ENCODE measurements around the gene TENM4.

TENM4 gene

DNA sequence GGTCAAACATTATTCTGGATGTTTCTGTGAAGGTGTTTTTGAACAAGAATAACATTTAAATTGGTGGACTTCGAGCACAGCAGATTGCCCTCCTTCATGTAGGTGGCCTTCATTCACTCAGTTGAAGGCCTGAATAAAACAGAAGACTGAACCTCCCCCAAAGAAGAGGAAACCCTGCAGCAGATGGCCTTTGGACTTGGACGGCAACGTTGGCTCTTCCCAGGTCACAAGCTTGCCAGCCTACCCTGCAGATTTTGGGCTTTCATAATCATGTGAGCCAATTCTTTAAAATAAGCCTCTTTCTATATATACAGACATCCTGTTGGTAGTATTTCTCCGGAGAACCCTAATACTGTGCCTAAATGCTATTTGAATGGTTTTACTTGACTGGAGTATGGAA, 434.0 kb downstream of the TENM4 start:
- no peak for TF ChIP-seq SIN3A (IDR thresholded peaks at IDR 0.05; ENCODE audit: borderline replicate concordance, insufficient read depth, low read length)
- TF ChIP-seq POLR2AphosphoS5 (IDR thresholded peaks at IDR 0.05; ENCODE audit: low read depth, low read length), result no peak
- no peak for TF ChIP-seq TAF1 (IDR thresholded peaks at IDR 0.05; ENCODE audit: borderline replicate concordance, insufficient read depth, low read length)
- TF ChIP-seq, protein P1, sequence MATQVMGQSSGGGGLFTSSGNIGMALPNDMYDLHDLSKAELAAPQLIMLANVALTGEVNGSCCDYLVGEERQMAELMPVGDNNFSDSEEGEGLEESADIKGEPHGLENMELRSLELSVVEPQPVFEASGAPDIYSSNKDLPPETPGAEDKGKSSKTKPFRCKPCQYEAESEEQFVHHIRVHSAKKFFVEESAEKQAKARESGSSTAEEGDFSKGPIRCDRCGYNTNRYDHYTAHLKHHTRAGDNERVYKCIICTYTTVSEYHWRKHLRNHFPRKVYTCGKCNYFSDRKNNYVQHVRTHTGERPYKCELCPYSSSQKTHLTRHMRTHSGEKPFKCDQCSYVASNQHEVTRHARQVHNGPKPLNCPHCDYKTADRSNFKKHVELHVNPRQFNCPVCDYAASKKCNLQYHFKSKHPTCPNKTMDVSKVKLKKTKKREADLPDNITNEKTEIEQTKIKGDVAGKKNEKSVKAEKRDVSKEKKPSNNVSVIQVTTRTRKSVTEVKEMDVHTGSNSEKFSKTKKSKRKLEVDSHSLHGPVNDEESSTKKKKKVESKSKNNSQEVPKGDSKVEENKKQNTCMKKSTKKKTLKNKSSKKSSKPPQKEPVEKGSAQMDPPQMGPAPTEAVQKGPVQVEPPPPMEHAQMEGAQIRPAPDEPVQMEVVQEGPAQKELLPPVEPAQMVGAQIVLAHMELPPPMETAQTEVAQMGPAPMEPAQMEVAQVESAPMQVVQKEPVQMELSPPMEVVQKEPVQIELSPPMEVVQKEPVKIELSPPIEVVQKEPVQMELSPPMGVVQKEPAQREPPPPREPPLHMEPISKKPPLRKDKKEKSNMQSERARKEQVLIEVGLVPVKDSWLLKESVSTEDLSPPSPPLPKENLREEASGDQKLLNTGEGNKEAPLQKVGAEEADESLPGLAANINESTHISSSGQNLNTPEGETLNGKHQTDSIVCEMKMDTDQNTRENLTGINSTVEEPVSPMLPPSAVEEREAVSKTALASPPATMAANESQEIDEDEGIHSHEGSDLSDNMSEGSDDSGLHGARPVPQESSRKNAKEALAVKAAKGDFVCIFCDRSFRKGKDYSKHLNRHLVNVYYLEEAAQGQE (IDR thresholded peaks at IDR 0.05; ENCODE audit: insufficient read depth in 1 of 2, low read depth in 2 of 2, low read length in 2 of 2), result no peak
- no peak for TF ChIP-seq FOXP2 (optimal IDR thresholded peaks at IDR 0.05; ENCODE audit: borderline replicate concordance, extremely low read depth, extremely low read length, insufficient read depth)

GRCh38 chr11:78996007-78996406, 444.8 kb downstream of the TENM4 start:
- TF ChIP-seq TAF1 (IDR thresholded peaks at IDR 0.05; ENCODE audit: borderline replicate concordance, insufficient read depth, low read length) (no peak), FOXP2 (optimal IDR thresholded peaks at IDR 0.05; ENCODE audit: borderline replicate concordance, extremely low read depth, extremely low read length, insufficient read depth) (no peak), POLR2AphosphoS5 (IDR thresholded peaks at IDR 0.05; ENCODE audit: low read depth, low read length) (no peak), SIN3A (IDR thresholded peaks at IDR 0.05; ENCODE audit: borderline replicate concordance, insufficient read depth, low read length) (no peak)
- TF ChIP-seq, protein P1 (IDR thresholded peaks at IDR 0.05; ENCODE audit: insufficient read depth in 1 of 2, low read depth in 2 of 2, low read length in 2 of 2), result no peak

- TF ChIP-seq TAF1 (IDR thresholded peaks at IDR 0.05; ENCODE audit: borderline replicate concordance, insufficient read depth, low read length) (no peak), FOXP2 (optimal IDR thresholded peaks at IDR 0.05; ENCODE audit: borderline replicate concordance, extremely low read depth, extremely low read length, insufficient read depth) (no peak), POLR2AphosphoS5 (IDR thresholded peaks at IDR 0.05; ENCODE audit: low read depth, low read length) (no peak), SIN3A (IDR thresholded peaks at IDR 0.05; ENCODE audit: borderline replicate concordance, insufficient read depth, low read length) (no peak)
- TF ChIP-seq, protein P1 (IDR thresholded peaks at IDR 0.05; ENCODE audit: insufficient read depth in 1 of 2, low read depth in 2 of 2, low read length in 2 of 2), result no peak
Measured at GRCh38 chr11:78995171-78995570, 445.7 kb downstream of the TENM4 start.

DNA sequence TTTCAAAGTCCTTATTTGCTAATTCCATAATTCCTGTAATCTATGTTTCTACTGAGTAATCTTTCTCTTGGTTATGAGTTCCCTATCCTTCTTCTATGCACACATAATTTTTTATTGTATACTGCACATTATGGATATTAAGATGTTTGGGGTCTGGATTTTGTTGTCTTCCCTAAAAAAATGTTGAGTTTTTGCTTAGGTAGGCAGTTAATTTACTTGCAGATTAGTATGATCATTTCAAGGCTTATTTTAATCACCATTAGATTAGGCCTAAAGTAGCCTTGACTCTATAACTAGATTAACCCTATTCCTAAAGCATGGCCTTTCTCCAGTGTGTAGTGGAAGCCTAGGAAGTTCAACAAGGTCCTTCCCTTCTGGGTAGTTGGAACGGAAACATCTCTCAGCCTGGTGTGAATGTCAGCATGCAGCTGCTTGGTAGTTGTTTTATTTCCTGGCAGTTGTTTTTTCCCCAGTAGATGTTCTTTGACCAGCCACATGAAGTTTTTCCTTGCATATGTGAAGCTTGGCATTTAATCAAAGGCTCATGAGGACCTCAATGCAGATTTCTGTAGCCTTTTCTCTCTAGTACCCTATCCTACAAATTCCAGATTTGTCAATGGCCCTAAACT, 446.9 kb downstream of the TENM4 start:
- TF ChIP-seq FOXP2 (optimal IDR thresholded peaks at IDR 0.05; ENCODE audit: borderline replicate concordance, extremely low read depth, extremely low read length, insufficient read depth) (no peak), POLR2AphosphoS5 (IDR thresholded peaks at IDR 0.05; ENCODE audit: low read depth, low read length) (no peak), TAF1 (IDR thresholded peaks at IDR 0.05; ENCODE audit: borderline replicate concordance, insufficient read depth, low read length) (no peak), SIN3A (IDR thresholded peaks at IDR 0.05; ENCODE audit: borderline replicate concordance, insufficient read depth, low read length) (no peak)
- TF ChIP-seq, protein P1 (IDR thresholded peaks at IDR 0.05; ENCODE audit: insufficient read depth in 1 of 2, low read depth in 2 of 2, low read length in 2 of 2), result no peak
